ENCODE results near the gene LRP1. TPM values are rescaled to one million over a fixed set of nuclear protein-coding genes. Genes with fewer than 3 reads are reported as not detected.

The LRP1 gene
- total and polyA plus RNA-seq, 2 of the 13 experiments (the other 11 are each of a cell fraction or from before 2014, with no cell fraction given): 14.7 to 30.8 TPM

DNA sequence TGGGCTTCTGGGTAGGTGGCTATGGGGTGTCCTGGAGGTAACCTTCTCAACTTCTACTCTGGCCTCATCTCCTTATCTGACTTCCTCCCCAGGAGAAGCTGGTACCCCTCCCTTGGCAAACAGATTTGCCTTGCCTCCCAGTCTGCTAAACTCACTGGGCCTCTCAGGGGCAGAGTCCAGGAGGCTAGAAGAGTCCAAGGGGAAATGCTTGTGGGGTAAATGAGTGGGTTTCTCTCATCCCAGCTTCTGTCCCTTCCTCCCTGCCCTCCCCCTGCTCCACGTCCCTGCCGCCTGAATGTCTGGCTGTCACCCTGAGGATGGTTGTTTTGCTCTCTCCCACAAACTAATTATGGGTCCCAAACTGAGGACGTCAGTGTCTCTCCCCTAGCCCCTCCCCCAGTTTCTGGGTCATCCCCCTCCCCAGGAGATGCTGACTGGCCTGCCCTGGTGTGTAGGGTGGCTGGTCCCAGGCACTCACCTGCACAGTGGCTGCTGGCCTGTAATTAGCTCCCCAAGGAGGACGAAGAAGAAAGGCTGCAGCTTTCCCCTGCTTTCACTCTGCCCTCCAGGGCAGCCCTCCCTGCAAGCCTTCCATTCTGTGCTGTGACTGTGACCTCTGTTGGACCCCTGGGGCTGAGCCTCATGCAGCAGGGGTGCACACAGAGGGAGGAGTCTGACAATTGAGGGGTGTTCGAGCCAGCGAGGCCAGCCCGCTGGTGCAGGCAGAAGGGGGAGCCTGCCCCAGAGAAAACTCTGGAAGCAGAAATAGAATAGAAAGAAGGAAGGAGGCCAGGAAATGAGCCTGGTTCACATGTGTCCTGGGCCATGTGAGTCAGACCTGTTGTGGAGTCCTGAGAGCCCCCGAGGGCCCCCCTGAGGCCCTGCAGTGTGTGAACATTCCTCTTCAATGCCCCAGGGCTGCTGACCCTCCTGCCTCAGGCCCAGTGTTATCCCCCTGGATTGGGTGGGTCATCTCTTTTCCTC lies 19.0 kb downstream of the LRP1 start, which contains the start of gene LRP1-AS (continued):
- no peak for TF ChIP-seq FOXO4 (CRISPR knock-in tag; conservative IDR thresholded peaks at IDR 0.05)
- TF ChIP-seq SP1 (IDR thresholded peaks at IDR 0.05): no peak
- TF ChIP-seq SP1 (CRISPR knock-in tag; IDR thresholded peaks at IDR 0.05): no peak
- TF ChIP-seq DNMT3B (CRISPR knock-in tag; conservative IDR thresholded peaks at IDR 0.05): no peak
- peak; percentile 53; the same call in 1 of the 2 replicates for TF ChIP-seq ZNF605 (CRISPR knock-in tag; IDR thresholded peaks at IDR 0.05)
- TF ChIP-seq KIAA2018 (CRISPR knock-in tag; IDR thresholded peaks at IDR 0.05; ENCODE audit: borderline replicate concordance): no peak
- TF ChIP-seq ZNF678 (CRISPR knock-in tag; IDR thresholded peaks at IDR 0.05): no peak
- no peak for TF ChIP-seq PAF1 (CRISPR knock-in tag; IDR thresholded peaks at IDR 0.05)
- peak; percentile 49 for TF ChIP-seq ZNF263 (CRISPR knock-in tag; IDR thresholded peaks at IDR 0.05)
- no peak for TF ChIP-seq SETDB1 (CRISPR knock-in tag; IDR thresholded peaks at IDR 0.05; ENCODE audit: borderline replicate concordance)
- no peak for TF ChIP-seq ZNF777 (CRISPR knock-in tag; IDR thresholded peaks at IDR 0.05)
- TF ChIP-seq, protein P1, sequence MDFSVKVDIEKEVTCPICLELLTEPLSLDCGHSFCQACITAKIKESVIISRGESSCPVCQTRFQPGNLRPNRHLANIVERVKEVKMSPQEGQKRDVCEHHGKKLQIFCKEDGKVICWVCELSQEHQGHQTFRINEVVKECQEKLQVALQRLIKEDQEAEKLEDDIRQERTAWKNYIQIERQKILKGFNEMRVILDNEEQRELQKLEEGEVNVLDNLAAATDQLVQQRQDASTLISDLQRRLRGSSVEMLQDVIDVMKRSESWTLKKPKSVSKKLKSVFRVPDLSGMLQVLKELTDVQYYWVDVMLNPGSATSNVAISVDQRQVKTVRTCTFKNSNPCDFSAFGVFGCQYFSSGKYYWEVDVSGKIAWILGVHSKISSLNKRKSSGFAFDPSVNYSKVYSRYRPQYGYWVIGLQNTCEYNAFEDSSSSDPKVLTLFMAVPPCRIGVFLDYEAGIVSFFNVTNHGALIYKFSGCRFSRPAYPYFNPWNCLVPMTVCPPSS (IDR thresholded peaks at IDR 0.05): no peak
- TF ChIP-seq, protein P2, sequence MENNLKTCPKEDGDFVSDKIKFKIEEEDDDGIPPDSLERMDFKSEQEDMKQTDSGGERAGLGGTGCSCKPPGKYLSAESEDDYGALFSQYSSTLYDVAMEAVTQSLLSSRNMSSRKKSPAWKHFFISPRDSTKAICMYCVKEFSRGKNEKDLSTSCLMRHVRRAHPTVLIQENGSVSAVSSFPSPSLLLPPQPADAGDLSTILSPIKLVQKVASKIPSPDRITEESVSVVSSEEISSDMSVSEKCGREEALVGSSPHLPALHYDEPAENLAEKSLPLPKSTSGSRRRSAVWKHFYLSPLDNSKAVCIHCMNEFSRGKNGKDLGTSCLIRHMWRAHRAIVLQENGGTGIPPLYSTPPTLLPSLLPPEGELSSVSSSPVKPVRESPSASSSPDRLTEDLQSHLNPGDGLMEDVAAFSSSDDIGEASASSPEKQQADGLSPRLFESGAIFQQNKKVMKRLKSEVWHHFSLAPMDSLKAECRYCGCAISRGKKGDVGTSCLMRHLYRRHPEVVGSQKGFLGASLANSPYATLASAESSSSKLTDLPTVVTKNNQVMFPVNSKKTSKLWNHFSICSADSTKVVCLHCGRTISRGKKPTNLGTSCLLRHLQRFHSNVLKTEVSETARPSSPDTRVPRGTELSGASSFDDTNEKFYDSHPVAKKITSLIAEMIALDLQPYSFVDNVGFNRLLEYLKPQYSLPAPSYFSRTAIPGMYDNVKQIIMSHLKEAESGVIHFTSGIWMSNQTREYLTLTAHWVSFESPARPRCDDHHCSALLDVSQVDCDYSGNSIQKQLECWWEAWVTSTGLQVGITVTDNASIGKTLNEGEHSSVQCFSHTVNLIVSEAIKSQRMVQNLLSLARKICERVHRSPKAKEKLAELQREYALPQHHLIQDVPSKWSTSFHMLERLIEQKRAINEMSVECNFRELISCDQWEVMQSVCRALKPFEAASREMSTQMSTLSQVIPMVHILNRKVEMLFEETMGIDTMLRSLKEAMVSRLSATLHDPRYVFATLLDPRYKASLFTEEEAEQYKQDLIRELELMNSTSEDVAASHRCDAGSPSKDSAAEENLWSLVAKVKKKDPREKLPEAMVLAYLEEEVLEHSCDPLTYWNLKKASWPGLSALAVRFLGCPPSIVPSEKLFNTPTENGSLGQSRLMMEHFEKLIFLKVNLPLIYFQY (CRISPR knock-in tag; IDR thresholded peaks at IDR 0.05; ENCODE audit: borderline replicate concordance): no peak

All from HepG2 (cell line).